Bone marrow (tissue), 2 donors: ENCODE data around the gene GNL3.

ENCODE experiments used
- DNase-seq, 2 donors: peaks; one replicate each; lab custom pipeline; 2025; lab: John Stamatoyannopoulos, UW

The GNL3 gene

DNA sequence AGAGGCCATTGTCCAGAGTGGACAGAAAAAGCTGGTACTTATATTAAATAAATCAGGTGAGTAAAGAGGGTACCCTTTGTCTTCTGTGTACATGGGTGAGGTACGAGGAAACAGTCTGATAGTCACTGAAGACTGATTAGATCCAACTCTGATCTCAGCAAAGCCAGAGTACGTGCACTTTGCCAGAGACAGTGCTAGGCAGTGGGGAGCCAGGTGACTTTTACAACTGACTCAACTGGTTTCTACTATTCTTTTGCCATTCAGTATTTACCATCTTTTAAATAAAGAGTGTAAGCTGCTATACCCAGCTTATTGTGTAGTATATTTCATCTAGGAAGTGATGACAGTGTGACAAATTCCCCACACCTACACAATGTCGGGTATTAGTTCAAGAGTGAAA lies 3.3 kb downstream of the GNL3 start:
- DNase-seq, result no peak

DNA sequence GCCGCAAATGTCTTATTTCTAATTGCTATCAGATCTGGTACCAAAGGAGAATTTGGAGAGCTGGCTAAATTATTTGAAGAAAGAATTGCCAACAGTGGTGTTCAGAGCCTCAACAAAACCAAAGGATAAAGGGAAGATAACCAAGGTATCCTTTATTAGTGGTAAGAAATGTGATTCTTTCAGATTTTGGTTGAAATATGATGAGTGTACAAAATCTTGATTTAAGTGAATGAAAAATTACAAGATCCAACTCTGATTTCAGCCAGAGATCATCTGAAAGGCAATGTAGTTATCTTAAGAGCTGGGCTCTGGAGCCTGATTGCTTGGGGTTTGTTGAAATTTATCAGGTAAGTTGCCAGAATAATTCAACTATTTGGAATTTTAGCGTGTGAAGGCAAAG lies 4.7 kb downstream of the GNL3 start:
- DNase-seq, result no peak

- no peak for DNase-seq
These were observed 7.2 kb downstream of the GNL3 start for GRCh38 chr3:52693071-52693470.

GRCh38 chr3:52694528-52695189 lies 8.8 kb downstream of the GNL3 start:
- DNase-seq, result no peak

DNA sequence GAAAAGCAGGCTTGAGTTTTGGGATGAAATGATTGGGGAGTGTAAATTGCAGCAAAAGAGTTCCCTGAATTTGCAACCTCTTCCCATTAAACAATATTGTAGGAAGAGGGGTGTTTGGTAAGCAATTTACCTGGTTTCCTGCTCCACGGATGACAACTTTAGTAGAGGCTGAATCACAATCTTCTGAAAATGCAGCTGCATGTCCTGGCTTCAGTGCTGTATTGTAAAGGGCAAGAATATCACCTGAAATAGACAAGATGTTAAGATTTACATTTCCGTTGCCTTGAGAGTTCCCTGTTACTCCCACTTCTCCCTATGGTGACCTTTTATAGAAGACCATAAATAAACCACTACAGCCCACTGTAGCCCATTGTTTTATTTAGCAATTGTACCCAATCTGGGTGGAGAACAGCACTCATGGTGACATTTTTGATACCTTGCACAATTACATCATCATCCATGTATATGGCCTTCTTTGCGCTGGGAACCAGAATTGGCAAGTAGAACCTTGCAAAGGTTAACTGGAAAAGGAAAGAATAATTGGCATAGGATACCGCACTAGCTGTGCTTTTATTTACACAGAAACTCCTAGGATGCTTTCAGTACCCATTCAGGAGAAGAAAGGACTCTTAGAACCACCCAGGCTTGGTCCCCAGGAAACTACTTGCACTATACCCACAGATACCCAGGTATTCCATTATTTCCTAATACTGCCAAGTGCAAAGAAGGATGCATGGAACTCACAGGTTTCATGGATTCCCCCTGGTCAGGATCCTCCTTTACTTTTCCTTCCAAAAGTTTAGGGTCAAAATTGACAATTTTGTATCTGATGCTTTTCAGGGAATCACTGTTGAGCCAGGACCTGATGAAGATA lies 10.2 kb downstream of the GNL3 start:
- DNase-seq, result no peak

DNA sequence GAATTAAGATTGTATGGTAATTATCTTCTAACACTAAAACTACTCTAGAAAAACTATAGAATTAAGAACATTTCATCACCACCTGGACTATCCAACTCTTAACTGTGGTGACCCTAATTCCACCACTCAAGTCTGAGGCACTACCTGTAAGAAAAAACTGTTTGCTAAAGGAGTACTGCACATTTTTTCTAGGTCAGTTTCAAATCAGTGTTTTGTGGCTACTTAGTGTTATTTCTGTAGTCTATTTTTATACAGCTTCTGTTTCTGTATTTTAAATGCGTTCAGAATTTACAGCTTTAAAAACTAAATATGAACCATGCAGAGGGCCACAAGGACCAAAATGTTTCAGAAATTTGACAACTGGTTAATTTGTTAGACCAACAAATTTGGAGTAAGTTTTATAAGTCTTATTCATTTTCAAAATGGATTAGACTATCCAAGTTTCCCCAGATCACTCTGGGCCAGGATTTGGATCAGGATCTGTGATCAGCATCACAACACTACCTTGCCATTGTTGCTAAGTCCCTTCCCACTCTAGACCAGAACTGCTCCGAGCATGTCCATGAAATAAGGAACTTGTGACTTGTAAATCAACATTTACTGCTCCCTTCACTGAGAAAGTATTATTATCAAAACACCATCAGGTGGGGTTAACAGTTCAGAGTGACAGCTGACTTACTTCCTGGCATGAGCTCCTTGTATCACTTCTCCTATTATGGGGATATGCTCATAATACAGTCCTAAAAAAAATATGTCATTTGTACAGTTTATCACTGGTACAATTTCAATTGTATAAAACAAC lies 11.2 kb downstream of the GNL3 start:
- no peak for DNase-seq

- DNase-seq, result no peak
These were observed 11.8 kb downstream of the GNL3 start for GRCh38 chr3:52697632-52697965.

DNA sequence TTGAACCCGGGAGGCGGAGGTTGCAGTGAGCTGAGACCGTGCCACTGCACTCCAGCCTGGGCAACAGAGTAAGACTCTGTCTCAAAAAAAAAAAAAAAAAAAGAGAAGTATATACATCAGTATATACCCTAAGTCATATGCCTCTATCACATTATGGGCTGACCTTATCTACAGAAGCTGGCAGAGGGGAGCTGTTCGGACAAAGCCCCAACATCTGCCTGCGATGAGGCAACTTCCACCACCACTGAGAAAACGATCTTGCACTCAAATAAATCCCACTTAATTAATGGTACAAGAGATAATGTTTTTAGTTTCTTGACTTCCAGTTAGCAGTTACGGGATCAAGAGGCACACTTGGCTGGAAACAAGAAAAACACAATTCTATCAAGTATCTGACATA lies 17.5 kb downstream of the GNL3 start:
- DNase-seq, result no peak

- no peak for DNase-seq
These were observed 19.0 kb downstream of the GNL3 start for GRCh38 chr3:52704611-52705437.

- DNase-seq, result no peak
These were observed 19.5 kb downstream of the GNL3 start for GRCh38 chr3:52705438-52705687.

DNA sequence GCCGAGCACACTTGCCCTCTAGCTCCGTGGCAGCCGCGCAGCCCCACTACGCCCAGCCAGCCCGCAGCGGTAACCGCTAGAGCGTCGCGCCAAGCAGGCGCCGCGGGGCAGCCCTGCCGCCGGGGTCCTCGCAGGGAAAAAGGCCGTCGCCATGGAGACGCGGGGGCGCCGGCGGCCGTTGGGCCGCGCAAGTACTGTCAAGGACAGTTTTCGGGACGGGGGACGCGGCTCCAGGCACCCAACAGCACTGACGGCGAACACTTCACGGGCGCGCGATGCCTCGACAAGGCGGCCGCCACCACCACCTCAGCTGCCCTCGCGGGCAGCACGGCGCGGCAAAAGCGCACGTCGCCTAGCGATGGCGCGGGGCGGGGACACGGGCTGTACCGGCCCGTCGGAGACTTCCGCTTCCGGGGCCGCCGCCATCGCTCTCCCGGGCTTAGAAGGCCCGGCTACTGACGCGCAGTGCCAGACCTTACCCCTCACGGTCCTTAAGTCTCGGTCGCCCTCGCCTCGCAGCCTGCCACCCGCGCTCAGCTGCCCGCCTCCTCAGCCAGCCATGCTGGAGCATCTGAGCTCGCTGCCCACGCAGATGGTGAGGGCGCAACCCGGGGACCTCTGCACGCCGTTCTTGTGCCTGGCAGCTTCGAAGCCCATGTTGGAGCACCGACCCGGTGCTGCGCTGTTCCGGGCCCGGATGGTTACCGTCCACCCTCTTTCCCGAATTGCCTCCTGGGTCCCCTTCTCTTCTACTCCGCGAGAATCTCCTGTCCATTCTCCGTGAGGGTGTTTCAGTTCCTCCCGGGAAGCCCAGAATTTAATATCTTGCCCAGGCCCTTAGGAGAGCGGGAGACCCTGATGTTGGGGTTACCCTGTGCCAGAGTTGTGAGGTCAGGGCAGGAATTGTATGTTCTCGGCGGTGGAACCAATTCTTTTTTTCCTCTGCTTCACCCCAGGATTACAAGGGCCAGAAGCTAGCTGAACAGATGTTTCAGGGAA lies 20.2 kb downstream of the GNL3 start, which contains the start of the genes GLT8D1 and SPCS1:
TSS of gene GLT8D1 (minus strand) at position 104 of the 999 bp plus-strand sequence. CDS start 5,331 bp downstream, outside the sequence.
TSS of gene SPCS1 (plus strand) at position 419 of the 999 bp plus-strand sequence. CDS start at position 560, 141 bp downstream.
- DNase-seq, result peak; percentile 73 to 98

DNA sequence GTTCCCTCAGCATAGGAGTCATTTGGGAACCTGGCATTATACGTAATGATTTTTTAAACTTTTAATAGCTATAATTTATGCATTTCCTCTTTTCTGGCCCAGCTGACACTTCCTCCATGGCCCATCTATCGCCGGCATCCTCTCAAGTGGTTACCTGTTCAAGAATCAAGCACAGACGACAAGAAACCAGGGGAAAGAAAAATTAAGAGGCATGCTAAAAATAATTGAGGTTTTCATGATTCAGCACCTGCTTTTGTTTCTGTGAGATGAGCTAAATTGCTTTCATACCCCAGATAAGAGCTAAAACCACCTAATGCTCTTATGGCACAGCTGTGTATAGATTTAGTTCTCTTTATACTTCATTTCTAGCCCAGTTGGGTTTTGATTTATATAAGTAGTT lies 21.8 kb downstream of the GNL3 start:
- DNase-seq, result no peak

DNA sequence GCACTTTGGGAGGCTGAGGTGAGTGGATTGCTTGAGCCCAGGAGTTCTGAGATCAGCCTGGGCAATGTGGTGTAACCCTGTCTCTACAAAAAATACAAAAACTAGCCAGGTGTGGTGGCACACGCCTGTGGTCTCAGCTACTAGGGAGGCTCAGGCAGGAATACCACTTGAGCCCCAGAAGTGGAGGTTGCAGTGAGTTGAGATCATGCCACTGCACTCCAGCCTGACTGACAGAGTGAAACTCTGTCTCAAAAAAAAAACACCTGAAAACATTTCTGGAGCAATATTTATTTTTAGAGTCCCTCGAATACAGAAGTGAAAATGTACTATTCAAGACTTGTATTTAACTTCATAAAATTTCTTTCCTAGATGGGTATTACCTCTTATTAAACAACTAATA lies 24.7 kb downstream of the GNL3 start:
- DNase-seq, result no peak

DNA sequence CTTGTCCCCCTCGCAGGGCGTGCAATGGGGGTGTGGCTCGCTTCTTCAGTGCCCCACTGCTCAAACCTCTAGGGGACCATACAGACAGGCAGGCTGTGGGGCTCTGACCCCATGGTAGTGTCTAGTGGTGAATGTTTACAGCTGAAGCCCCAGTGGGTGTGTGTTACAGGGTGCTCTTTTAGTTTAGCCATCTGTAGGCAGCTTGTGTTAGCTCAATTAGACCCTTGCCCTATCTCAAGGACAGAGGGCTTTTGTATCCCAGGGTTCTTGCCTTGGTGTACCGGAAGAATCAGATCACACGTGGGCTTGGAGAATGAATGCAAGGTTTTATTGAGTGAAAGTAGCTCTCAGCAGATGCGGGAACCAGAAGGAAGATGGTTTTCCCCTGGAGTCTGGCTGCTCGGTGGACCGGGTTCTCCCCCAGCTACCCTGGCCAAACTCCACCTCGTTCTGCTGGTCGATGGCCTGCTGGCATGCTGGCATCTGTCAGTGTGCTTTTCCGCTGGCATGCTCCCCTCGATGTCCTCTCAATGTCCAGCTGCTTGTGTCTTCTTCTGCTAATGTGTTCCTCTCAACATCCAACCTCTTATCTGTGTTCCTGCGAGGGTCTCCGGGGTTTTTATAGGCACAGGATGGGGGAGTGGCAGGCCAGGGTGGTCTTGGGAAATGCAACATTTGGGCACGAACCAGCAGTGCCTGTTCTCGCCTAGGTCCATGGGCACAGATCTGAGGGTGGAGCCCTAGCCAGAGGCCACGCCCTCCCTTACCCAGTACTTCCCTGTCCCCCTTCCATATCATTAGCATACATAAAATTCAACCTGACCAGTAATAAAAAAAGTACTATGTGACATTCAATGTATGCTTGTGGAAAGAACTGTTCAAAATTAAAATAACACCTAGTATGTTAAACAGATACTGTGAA lies 26.7 kb downstream of the GNL3 start:
- no peak for DNase-seq

GRCh38 chr3:52714335-52715302 lies 28.8 kb downstream of the GNL3 start:
- no peak for DNase-seq

- DNase-seq, result no peak
These were observed 30.0 kb downstream of the GNL3 start for GRCh38 chr3:52715714-52716305.

DNA sequence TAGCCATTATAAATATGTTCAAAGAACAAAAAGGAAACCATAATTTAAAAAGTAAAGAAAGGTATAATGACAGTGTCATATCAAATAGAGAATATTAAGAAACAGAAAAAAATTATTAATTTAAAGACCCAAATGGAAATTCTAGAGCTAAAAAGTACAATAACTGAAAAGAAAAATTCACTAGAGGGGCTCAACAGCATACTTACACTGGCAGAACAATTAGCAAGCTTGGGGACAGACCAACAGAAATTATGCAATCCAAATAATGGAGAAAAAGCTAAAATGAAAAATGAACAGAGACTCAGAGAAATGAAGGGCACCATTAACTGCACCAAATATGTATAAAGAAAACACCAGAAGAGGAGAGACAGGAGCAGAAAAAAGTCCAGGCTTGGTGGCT lies 33.8 kb downstream of the GNL3 start:
- DNase-seq, result no peak
